ENCODE results near the gene MAGOH. TPM values are rescaled to one million over a fixed set of nuclear protein-coding genes. Genes with fewer than 3 reads are reported as not detected.

MAGOH gene
- total RNA-seq, 1 donor from 2014 or later, result 109 TPM

GRCh38 chr1:53203466-53203865, 34.9 kb downstream of the MAGOH start:
- Histone ChIP-seq H3K4me1 (no peaks in the 10 kb centered on the region), H3K9ac (no peak overlapping the region), H3F3A (ENCODE audit: low read depth) (no peaks in the 10 kb centered on the region), H3K4me2 (no peak overlapping the region), H3K36me3 (peaks cover 34% of the 10 kb centered on the region), H3K27me3 (no peaks in the 10 kb centered on the region), H3K4me3 (no peak overlapping the region), H3K79me2 (ENCODE audit: low read depth) (peaks cover 3% of the 10 kb centered on the region), H3K9me3 (ENCODE audit: low read depth) (peaks cover 15% of the 10 kb centered on the region), H2AFZ (replicated peaks) (no peak overlapping the region), H4K20me1 (ENCODE audit: low read depth) (no peaks in the 10 kb centered on the region), H3K27ac (no peak overlapping the region)
- Mint-ChIP-seq H3K27ac (no peak overlapping the region), H3K36me3 (peaks cover 54% of the 10 kb centered on the region), H3K4me3 (no peak overlapping the region), H3K4me1 (no peaks in the 10 kb centered on the region), H3K27me3 (ENCODE audit: insufficient read depth, low read depth) (no peaks in the 10 kb centered on the region), H3K9me3 (peaks cover 30% of the 10 kb centered on the region)
- no peak for DNase-seq (ENCODE audit: low spot score)
- TF ChIP-seq CTCF (IDR thresholded peaks at IDR 0.05), result no peak
- no peak for TF ChIP-seq EZH2 (IDR thresholded peaks at IDR 0.05)
- TF ChIP-seq EZH2phosphoT487 (IDR thresholded peaks at IDR 0.05), result no peak

GRCh38 chr1:53198241-53198651, 40.1 kb downstream of the MAGOH start:
- Histone ChIP-seq H3K27ac (no peak overlapping the region), H3K79me2 (ENCODE audit: low read depth) (peaks cover 20% of the 10 kb centered on the region), H3K36me3 (peaks cover 6% of the 10 kb centered on the region), H3F3A (ENCODE audit: low read depth) (no peaks in the 10 kb centered on the region), H4K20me1 (ENCODE audit: low read depth) (no peaks in the 10 kb centered on the region), H2AFZ (replicated peaks) (no peak overlapping the region), H3K4me2 (peak overlapping the region; percentile 94), H3K27me3 (peaks cover 12% of the 10 kb centered on the region), H3K4me3 (no peak overlapping the region), H3K9ac (peak overlapping the region; percentile 90), H3K4me1 (peaks cover 10% of the 10 kb centered on the region), H3K9me3 (ENCODE audit: low read depth) (no peaks in the 10 kb centered on the region)
- peak overlapping the region; percentile 32 for H3K27ac Mint-ChIP-seq
- no peak for DNase-seq (ENCODE audit: low spot score)
- H3K4me3 Mint-ChIP-seq, result peak overlapping the region; percentile 91
- peaks cover 18% of the 10 kb centered on the region for H3K36me3 Mint-ChIP-seq
- no peak for TF ChIP-seq EZH2phosphoT487 (IDR thresholded peaks at IDR 0.05)
- TF ChIP-seq CTCF (IDR thresholded peaks at IDR 0.05), result no peak
- TF ChIP-seq EZH2 (IDR thresholded peaks at IDR 0.05), result no peak
- peaks cover 2% of the 10 kb centered on the region for H3K27me3 Mint-ChIP-seq (ENCODE audit: insufficient read depth, low read depth)
- H3K9me3 Mint-ChIP-seq, result peaks cover 2% of the 10 kb centered on the region
- H3K4me1 Mint-ChIP-seq, result peaks cover 20% of the 10 kb centered on the region

GRCh38 chr1:53197291-53198200, 40.8 kb downstream of the MAGOH start:
- H3K4me3 Mint-ChIP-seq, result peak overlapping the region; percentile 91
- H3K4me3 ChIP-seq, result peak overlapping the region; percentile 93
- peaks cover 12% of the 10 kb centered on the region for H3K27me3 ChIP-seq
- TF ChIP-seq EZH2phosphoT487 (IDR thresholded peaks at IDR 0.05), result no peak
- no peak for TF ChIP-seq EZH2 (IDR thresholded peaks at IDR 0.05)
- TF ChIP-seq CTCF (IDR thresholded peaks at IDR 0.05), result no peak
- peaks cover under 1% of the 10 kb centered on the region for H3K9me3 Mint-ChIP-seq
- peaks cover 10% of the 10 kb centered on the region for H3K4me1 ChIP-seq
- peak overlapping the region; percentile 32 for H3K27ac Mint-ChIP-seq
- H3K27ac ChIP-seq, result no peak overlapping the region
- peak overlapping the region; percentile 94 for H3K4me2 ChIP-seq
- no peaks in the 10 kb centered on the region for H3K36me3 ChIP-seq
- H3F3A ChIP-seq (ENCODE audit: low read depth), result no peaks in the 10 kb centered on the region
- peaks cover 12% of the 10 kb centered on the region for H3K36me3 Mint-ChIP-seq
- H3K27me3 Mint-ChIP-seq (ENCODE audit: insufficient read depth, low read depth), result peaks cover 2% of the 10 kb centered on the region
- no peaks in the 10 kb centered on the region for H4K20me1 ChIP-seq (ENCODE audit: low read depth)
- DNase-seq (ENCODE audit: low spot score), result peak; percentile 28
- H3K79me2 ChIP-seq (ENCODE audit: low read depth), result peaks cover 20% of the 10 kb centered on the region
- no peaks in the 10 kb centered on the region for H3K9me3 ChIP-seq (ENCODE audit: low read depth)
- peaks cover 20% of the 10 kb centered on the region for H3K4me1 Mint-ChIP-seq
- peak overlapping the region; percentile 90 for H3K9ac ChIP-seq
- H2AFZ ChIP-seq (replicated peaks), result peak overlapping the region; percentile 81
